GM23248 (cell line): Measurements from ENCODE around the gene ZBTB16.

Experiments used
- EZH2 ChIP-seq: fragments of 200-600 bp; sonication (generic); IDR thresholded peaks from 2 replicates; pipeline ENCODE4 v1.6.1; 2018; ENCODE audit warnings: antibody characterized with exemption, mild to moderate bottlenecking; ENCODE audit not compliant: insufficient read depth, poor library complexity, severe bottlenecking
- EZH2phosphoT487 ChIP-seq: fragments of 200-600 bp; sonication (generic); IDR thresholded peaks from 2 replicates; pipeline ENCODE4 v1.6.1; 2018; ENCODE audit warnings: antibody characterized with exemption, moderate library complexity, mild to moderate bottlenecking, low read depth; ENCODE audit not compliant: insufficient read depth

DNA sequence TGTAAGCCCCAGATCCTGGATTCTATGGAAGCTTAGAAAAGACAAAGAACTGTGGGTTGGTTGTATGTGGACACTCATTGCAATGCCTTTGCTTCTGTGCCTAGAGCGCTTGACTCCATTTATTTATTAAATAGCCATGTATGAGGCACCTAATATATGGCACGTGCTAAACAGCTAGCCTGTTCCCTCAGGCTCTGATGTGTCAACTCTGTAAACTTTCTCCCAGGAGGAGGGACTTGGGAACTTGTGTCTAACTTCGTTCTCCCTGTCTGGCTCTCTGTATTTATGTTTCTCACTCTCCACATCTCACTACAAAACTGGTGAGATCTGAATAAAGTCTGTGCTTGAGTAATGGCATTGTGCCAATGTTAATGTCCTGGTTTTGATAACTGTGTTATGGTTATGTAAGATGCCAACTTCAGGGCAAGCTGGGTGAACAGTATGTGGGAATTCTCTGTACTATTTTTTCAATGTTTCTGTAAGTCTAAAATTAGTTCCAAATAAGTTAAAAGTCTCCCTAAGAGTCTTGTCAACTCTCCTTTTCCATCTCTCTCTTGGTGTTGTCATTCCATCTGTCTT is 34.1 kb upstream of the ZBTB16 start:
- TF ChIP-seq EZH2phosphoT487 (no peak), EZH2 (no peak)
